ENCODE data around the gene BCL11A. TPM values are rescaled to one million over a fixed set of nuclear protein-coding genes. Genes with fewer than 3 reads are reported as not detected.

Gene BCL11A
- total RNA-seq, 1 experiment from 2014 or later = 1.3 TPM

- TF ChIP-seq CTCF (conservative IDR thresholded peaks at IDR 0.05; ENCODE audit: low read depth, low read length) (no peak), EZH2 (IDR thresholded peaks at IDR 0.05; ENCODE audit: borderline replicate concordance, low read depth, low read length, poor library complexity, severe bottlenecking) (no peak)
- POLR2A ChIA-PET (ENCODE audit: low non-redundant PET) = no interaction called here
- no peak overlapping the region for H3K27ac ChIP-seq (ENCODE audit: low read depth, low read length, poor library complexity, severe bottlenecking)
- H3K4me1 ChIP-seq (ENCODE audit: insufficient read depth, low read length, poor library complexity, severe bottlenecking) = peaks cover 13% of the 10 kb centered on the region
- CTCF ChIA-PET = no interaction called here
- DNase-seq (ENCODE audit: low spot score) = no peak
- H3K36me3 ChIP-seq (ENCODE audit: insufficient read depth, low read length, poor library complexity, severe bottlenecking) = no peaks in the 10 kb centered on the region
- no TSS peak for BruUV-seq (replicated peaks)
- no peak overlapping the region for H3K4me3 ChIP-seq (ENCODE audit: low read depth, low read length, poor library complexity, severe bottlenecking)
- H3K9me3 ChIP-seq (ENCODE audit: low read depth, low read length, poor library complexity, severe bottlenecking) = no peaks in the 10 kb centered on the region
- peaks cover 95% of the 10 kb centered on the region for H3K27me3 ChIP-seq (replicated peaks; ENCODE audit: insufficient read depth, low read depth, low read length, poor library complexity)
- intact Hi-C loops (cut with micrococcal nuclease; ENCODE audit: unreplicated experiment) = no loop called here
Observed at GRCh38 chr2:60546756-60547420, 6.6 kb downstream of the BCL11A start.

GRCh38 chr2:60544954-60545560, 8.4 kb downstream of the BCL11A start:
- intact Hi-C loops (cut with micrococcal nuclease; ENCODE audit: unreplicated experiment) = no loop called here
- H3K36me3 ChIP-seq (ENCODE audit: insufficient read depth, low read length, poor library complexity, severe bottlenecking) = no peaks in the 10 kb centered on the region
- no peaks in the 10 kb centered on the region for H3K9me3 ChIP-seq (ENCODE audit: low read depth, low read length, poor library complexity, severe bottlenecking)
- no peak overlapping the region for H3K27ac ChIP-seq (ENCODE audit: low read depth, low read length, poor library complexity, severe bottlenecking)
- ChIA-PET POLR2A (ENCODE audit: low non-redundant PET) (no interaction called here), CTCF (no interaction called here)
- peaks cover 3% of the 10 kb centered on the region for H3K4me1 ChIP-seq (ENCODE audit: insufficient read depth, low read length, poor library complexity, severe bottlenecking)
- H3K4me3 ChIP-seq (ENCODE audit: low read depth, low read length, poor library complexity, severe bottlenecking) = no peak overlapping the region
- H3K27me3 ChIP-seq (replicated peaks; ENCODE audit: insufficient read depth, low read depth, low read length, poor library complexity) = peaks cover 92% of the 10 kb centered on the region
- TF ChIP-seq CTCF (conservative IDR thresholded peaks at IDR 0.05; ENCODE audit: low read depth, low read length) = no peak
- TF ChIP-seq EZH2 (IDR thresholded peaks at IDR 0.05; ENCODE audit: borderline replicate concordance, low read depth, low read length, poor library complexity, severe bottlenecking) = no peak
- no peak for DNase-seq (ENCODE audit: low spot score)
- BruUV-seq (replicated peaks) = no TSS peak

- no peak for TF ChIP-seq CTCF (conservative IDR thresholded peaks at IDR 0.05; ENCODE audit: low read depth, low read length)
- TF ChIP-seq EZH2 (IDR thresholded peaks at IDR 0.05; ENCODE audit: borderline replicate concordance, low read depth, low read length, poor library complexity, severe bottlenecking) = no peak
- Histone ChIP-seq H3K27ac (ENCODE audit: low read depth, low read length, poor library complexity, severe bottlenecking) (no peak overlapping the region), H3K27me3 (replicated peaks; ENCODE audit: insufficient read depth, low read depth, low read length, poor library complexity) (peaks cover 91% of the 10 kb centered on the region), H3K36me3 (ENCODE audit: insufficient read depth, low read length, poor library complexity, severe bottlenecking) (no peaks in the 10 kb centered on the region), H3K4me1 (ENCODE audit: insufficient read depth, low read length, poor library complexity, severe bottlenecking) (peaks cover 3% of the 10 kb centered on the region), H3K9me3 (ENCODE audit: low read depth, low read length, poor library complexity, severe bottlenecking) (no peaks in the 10 kb centered on the region), H3K4me3 (ENCODE audit: low read depth, low read length, poor library complexity, severe bottlenecking) (no peak overlapping the region)
- POLR2A ChIA-PET (ENCODE audit: low non-redundant PET) = no interaction called here
- CTCF ChIA-PET = no interaction called here
- no TSS peak for BruUV-seq (replicated peaks)
- no peak for DNase-seq (ENCODE audit: low spot score)
- intact Hi-C loops (cut with micrococcal nuclease; ENCODE audit: unreplicated experiment) = no loop called here
Observed at GRCh38 chr2:60544062-60544461, 9.4 kb downstream of the BCL11A start.

All from A673 (cell line).